GM19240 (cell line): ENCODE measurements around the gene SUV39H2.
"Not testable (repeated sequence)": the region's sequence is repeated elsewhere in the genome, so short reads cannot be mapped to it uniquely, and the experiment has no call there.

Experiments
- DNase-seq: peaks from one replicate; pipeline ENCODE4 v3.0.0; 2011; ENCODE audit warnings: low spot score; ENCODE audit not compliant: insufficient read length

Gene SUV39H2

GRCh38 chr10:14930610-14931009 lies 51.9 kb downstream of the SUV39H2 start:
- no peak for DNase-seq

- no peak for DNase-seq
Measured at GRCh38 chr10:14936584-14936983, 57.9 kb downstream of the SUV39H2 start.

- not testable (repeated sequence) for DNase-seq
Measured at GRCh38 chr10:14938971-14939370, 60.3 kb downstream of the SUV39H2 start.

- not testable (repeated sequence) for DNase-seq
Measured at GRCh38 chr10:14942147-14942949, 63.7 kb downstream of the SUV39H2 start.

- DNase-seq, result not testable (repeated sequence)
Measured at GRCh38 chr10:14942950-14943338, 64.3 kb downstream of the SUV39H2 start.

- no peak for DNase-seq
Measured at GRCh38 chr10:14945108-14945507, 66.4 kb downstream of the SUV39H2 start.

- no peak for DNase-seq
Measured at GRCh38 chr10:14947268-14947667, 68.6 kb downstream of the SUV39H2 start.

- no peak for DNase-seq
Measured at GRCh38 chr10:14949291-14949690, 70.6 kb downstream of the SUV39H2 start.

GRCh38 chr10:14952851-14953423 lies 74.3 kb downstream of the SUV39H2 start:
- no peak for DNase-seq

- no peak for DNase-seq
Measured at GRCh38 chr10:14953424-14954000, 74.8 kb downstream of the SUV39H2 start.
